ENCODE results near the gene NUDCD3.

DNA sequence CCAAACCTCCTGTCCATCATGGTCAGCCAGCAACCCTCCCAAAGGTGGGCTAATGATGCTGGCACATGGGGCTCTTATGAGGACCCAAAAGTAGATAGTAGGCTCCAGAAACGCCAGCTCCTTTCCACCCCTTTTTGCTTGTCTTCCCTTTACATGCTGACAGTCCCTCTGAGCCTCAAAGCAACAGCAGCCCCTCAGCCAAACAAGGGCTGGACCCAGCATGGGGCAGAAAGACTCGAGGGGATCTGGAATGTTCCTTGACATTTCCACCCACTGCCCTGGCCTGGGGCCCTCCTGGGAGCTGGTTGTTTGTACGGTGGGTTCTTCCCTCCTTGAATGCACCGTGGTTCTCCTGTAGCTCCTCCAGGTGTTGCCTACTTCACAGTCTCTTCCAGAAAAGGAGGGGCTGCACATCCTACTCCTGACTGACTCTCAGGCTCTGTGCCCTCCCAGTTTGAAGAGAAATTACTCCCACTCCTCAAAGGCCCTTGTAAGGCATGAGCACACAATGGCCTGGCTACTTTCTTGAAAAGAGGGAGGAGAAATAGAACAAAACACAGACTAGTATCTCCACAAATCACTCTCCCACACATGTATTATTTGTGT is 21.5 kb upstream of the NUDCD3 start:
- TF ChIP-seq, protein P1, sequence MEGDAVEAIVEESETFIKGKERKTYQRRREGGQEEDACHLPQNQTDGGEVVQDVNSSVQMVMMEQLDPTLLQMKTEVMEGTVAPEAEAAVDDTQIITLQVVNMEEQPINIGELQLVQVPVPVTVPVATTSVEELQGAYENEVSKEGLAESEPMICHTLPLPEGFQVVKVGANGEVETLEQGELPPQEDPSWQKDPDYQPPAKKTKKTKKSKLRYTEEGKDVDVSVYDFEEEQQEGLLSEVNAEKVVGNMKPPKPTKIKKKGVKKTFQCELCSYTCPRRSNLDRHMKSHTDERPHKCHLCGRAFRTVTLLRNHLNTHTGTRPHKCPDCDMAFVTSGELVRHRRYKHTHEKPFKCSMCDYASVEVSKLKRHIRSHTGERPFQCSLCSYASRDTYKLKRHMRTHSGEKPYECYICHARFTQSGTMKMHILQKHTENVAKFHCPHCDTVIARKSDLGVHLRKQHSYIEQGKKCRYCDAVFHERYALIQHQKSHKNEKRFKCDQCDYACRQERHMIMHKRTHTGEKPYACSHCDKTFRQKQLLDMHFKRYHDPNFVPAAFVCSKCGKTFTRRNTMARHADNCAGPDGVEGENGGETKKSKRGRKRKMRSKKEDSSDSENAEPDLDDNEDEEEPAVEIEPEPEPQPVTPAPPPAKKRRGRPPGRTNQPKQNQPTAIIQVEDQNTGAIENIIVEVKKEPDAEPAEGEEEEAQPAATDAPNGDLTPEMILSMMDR (IDR thresholded peaks at IDR 0.05; ENCODE audit: poor library complexity), result no peak
- TF ChIP-seq EZH2 (IDR thresholded peaks at IDR 0.05; ENCODE audit: borderline replicate concordance), result no peak
